Stimulated activated CD8-positive, alpha-beta memory T cell treated with anti-CD3 and anti-CD28 coated beads, Interleukin-12 subunit alpha, Interleukin-12 subunit beta, amount 100 ng/mL, for 4 hours (primary cell): ENCODE measurements around the gene CD1D.
"Not testable (repeated sequence)": the region's sequence is repeated elsewhere in the genome, so short reads cannot be mapped to it uniquely, and the experiment has no call there.

Experiments
- DNase-seq: peaks from one replicate; pipeline ENCODE4 v3.0.0-alpha.2; 2020; ENCODE audit warnings: low read depth

The CD1D gene

GRCh38 chr1:158176399-158176798 lies 4.3 kb upstream of the CD1D start:
- no peak for DNase-seq

DNA sequence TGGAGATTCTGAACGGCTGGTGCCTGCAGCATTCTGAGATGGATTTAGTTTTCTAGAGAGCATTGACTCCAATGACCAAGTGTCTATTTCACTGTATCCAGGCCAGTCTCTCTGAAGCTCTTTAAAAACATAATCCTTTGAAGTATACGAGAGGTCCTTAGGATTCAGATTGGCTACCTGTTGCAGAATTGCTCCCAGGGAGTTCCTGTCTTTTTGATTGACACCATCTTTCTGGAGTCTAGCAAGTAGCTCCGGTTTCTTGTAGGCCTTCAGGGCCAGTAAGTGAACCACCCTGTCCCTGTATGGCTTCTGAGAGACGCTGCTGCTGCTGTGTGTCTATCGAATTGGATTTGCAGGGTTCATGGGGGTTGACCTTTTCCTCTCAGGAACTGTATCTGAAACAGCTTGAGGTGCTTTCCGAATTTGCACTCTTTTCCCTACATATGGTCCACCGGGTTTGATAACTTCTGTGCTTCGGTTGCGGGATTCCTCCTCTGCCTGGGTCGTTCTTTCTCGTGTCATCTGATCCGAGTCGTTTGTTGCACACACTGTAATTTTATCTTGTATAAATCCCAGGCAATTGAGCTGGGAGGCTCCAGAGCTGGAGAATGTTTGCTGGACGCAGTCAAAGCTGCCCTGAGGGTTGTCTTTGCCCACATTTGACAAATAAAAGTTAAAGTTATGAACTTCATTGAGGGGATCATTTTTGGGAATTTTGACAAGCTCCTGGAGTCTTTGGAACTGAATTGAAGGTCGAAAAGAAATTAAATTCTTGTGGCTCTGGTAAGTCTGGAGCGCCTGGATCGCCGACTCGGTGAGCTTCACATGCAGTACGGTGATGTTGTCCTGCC lies 3.6 kb upstream of the CD1D start:
- DNase-seq: not testable (repeated sequence)

GRCh38 chr1:158177700-158178450 lies 2.8 kb upstream of the CD1D start:
- DNase-seq: no peak

- DNase-seq: no peak
Observed at GRCh38 chr1:158179301-158180041, 1.2 kb upstream of the CD1D start.

GRCh38 chr1:158181577-158181922 lies 855 bp downstream of the CD1D start:
- DNase-seq: no peak

GRCh38 chr1:158185770-158186169 lies 5.1 kb downstream of the CD1D start:
- DNase-seq: no peak

DNA sequence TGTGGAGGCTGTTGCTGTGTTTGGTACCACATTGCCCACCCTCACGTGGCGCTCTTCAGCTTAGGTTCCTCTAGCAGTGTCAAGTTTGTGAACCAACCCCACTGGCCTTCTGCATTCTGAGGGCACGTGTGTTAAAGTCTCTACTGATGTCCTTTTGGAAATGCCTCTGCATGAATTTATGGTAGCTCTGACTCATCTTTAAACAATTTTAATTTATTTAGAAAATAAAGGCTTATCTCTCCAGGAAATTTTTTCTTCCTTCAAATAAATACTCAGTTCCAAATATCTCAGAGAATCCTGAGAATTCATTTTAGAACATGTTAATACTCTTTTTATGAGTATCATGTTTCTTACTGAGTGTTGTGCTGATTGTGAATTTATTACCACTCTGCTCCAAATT lies 5.5 kb downstream of the CD1D start:
- no peak for DNase-seq

DNA sequence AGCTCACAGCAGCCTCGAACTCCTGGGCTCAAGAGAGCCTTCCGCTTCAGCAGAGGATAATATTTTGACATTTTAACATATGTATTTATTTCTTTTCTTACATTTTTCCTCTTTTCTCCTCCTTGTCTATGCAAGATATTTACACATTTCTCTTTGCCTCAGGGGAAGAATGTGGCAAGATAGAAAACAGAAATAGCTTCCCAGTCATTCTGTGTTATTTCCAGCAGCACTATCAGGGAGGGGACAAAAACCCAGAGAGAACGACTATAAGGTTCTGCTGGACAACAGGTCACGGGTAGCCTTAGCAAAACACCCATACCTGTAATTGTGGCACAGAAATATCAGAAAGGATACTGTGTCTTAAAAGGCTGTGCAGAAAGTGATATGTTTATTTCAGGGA lies 7.9 kb downstream of the CD1D start:
- no peak for DNase-seq

GRCh38 chr1:158189624-158190023 lies 8.9 kb downstream of the CD1D start:
- DNase-seq: no peak

DNA sequence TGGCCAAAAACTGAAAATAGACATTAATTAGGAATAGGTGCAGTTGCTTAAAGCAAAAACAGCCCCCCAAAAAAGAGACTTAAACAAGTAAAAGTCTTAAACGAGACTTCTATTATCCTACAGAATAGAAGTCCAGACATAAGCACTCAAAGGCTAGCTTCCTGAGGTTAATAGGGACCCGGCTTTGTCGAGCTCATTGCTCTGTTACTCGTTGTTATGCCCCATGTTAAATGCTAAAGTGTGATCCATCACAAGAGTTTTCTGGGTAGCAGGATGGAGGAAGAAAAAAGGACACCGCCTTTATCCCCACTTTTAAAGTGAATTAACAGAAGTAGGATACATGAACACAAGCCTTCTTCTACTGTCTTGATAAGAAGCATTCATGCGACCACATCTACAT lies 10.6 kb downstream of the CD1D start:
- no peak for DNase-seq

- no peak for DNase-seq
Observed at GRCh38 chr1:158196461-158196860, 15.8 kb downstream of the CD1D start.

DNA sequence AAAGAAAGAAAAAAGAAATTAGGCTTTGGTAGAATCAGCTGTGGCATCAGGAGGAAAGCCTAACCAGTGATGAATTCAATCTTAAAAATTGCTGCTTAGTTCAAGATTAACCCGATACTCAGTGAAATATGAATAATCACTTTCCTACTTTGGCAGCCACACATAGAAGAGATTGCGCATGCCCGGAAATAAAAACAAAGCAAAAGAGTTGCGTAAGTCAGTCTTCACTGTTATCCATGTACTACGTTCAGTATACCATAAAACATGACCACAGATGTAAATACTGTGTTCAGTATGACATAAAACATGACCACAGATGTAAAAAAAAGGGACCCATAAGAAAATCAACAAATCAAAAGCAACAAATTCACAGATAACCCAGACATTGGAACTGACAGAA lies 19.2 kb downstream of the CD1D start:
- DNase-seq: no peak

DNA sequence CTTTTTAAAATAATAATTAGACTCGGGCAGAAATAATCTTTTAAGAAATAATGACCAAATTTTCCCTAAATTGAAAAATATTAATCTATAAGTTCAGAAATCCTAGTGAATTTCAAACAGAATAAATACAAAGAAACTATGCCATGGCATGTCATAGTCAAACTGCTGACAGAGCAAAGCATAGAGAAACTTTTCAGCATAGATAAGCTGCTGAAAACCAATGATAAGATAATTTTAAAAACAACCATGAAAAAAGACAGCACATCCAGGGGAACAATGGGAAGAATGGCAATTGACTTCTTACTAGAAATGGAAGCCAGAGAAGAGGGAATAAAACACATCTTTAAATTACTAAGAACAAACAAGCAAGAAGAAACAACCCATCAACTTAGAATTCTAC lies 19.8 kb downstream of the CD1D start:
- DNase-seq: no peak

GRCh38 chr1:158203693-158204457 lies 23.2 kb downstream of the CD1D start:
- DNase-seq: no peak

GRCh38 chr1:158204458-158204827 lies 23.7 kb downstream of the CD1D start:
- DNase-seq: no peak

DNA sequence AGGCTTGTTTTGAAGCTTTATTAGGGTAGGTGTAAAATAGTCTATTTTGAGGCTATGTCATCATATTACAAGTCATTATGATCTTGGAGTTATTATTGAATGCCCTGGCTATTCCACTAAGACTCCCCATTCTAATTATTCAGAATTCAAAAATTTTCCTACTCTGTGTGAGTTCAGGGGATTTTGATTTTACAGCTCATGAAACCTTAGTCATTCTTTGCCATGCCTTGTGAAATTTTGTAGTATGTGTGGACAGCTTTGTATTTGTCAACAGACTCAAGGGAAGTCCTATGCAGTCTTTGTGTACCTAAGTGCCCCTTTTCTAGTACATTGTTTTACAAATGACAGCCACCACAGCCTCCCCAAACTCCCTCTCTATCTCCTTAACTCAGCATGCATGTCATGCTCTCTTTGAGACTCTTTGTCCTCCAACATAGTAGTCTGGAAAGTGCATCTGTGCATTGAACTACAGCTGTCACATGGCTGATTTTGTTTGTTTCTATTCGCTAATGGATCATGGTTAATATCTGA lies 28.0 kb downstream of the CD1D start:
- DNase-seq: no peak

GRCh38 chr1:158212320-158212719 lies 31.6 kb downstream of the CD1D start:
- no peak for DNase-seq

GRCh38 chr1:158223445-158223844 lies 42.8 kb downstream of the CD1D start:
- DNase-seq: not testable (repeated sequence)

DNA sequence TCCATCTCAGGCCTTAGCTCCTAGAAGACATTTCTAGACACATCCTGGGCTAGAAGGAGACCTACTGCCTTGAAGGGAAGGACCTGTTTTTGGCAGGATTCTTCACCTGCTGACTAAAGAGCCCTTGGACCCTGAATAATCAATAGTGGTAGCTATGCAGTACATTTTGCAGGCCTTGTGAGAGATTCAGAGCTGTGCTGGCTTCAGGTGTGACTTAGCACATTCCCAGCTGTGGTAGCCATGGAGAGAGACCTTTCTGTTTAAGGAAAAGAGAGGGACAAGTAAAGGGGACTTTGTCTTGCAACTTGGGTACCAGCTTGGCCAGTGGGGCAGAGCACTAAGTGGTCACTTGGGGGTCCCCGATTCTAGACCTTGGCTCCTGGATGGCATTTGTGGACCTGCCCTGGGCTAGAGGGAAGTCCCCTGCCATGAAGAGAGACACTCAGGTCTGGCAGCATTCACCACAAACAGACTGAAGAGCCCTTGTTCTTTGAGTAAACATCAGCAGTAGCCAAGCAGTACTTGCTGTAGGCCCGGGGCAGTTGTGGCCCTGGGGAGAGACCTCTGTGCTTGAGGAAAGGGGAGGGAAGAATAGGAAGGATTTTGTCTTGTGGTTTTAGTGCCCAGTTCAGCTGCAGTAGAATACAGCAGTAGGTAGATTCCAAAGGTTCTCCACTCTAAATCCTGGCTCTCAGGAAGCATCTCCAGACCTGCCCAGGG lies 47.4 kb downstream of the CD1D start:
- no peak for DNase-seq
